Liver (tissue), 3 donors: ENCODE results near the gene CELSR1.

Source experiments
- EGR1 ChIP-seq, 2 donors: IDR thresholded peaks; 2 replicates each; pipeline ENCODE4 v1.6.1; 2016 to 2018; ENCODE audit warnings: antibody characterized with exemption in 2 of 2, low read depth in 2 of 2
- FOXA1 ChIP-seq: IDR thresholded peaks from 2 replicates; pipeline ENCODE4 v1.6.1; 2016; ENCODE audit warnings: antibody characterized with exemption
- GABPA ChIP-seq, 2 donors: IDR thresholded peaks in 1 of 2; conservative IDR thresholded peaks in 1 of 2; 2 replicates each; pipeline ENCODE4 v1.6.1; 2016; ENCODE audit warnings: antibody characterized with exemption in 2 of 2, mild to moderate bottlenecking in 1 of 2, moderate library complexity in 1 of 2
- JUND ChIP-seq, 2 donors: IDR thresholded peaks; 2 replicates each; pipeline ENCODE4 v1.6.1; 2016; ENCODE audit warnings: antibody characterized with exemption in 2 of 2
- RAD21 ChIP-seq, 2 donors: IDR thresholded peaks; 2 replicates each; pipeline ENCODE4 v1.6.1; 2016; ENCODE audit warnings: antibody characterized with exemption in 2 of 2, mild to moderate bottlenecking in 2 of 2
- RXRA ChIP-seq, 2 donors: IDR thresholded peaks; 2 replicates each; pipeline ENCODE4 v1.6.1; 2017 to 2018; ENCODE audit warnings: antibody characterized with exemption in 2 of 2, mild to moderate bottlenecking in 1 of 2
- SP1 ChIP-seq: IDR thresholded peaks from 2 replicates; pipeline ENCODE4 v1.6.1; 2018; ENCODE audit warnings: antibody characterized with exemption, mild to moderate bottlenecking
- TAF1 ChIP-seq: conservative IDR thresholded peaks from 2 replicates; pipeline ENCODE4 v1.6.1; 2016; ENCODE audit warnings: antibody characterized with exemption, mild to moderate bottlenecking
- YY1 ChIP-seq: IDR thresholded peaks from 2 replicates; pipeline ENCODE4 v1.6.1; 2016; ENCODE audit warnings: antibody characterized with exemption, mild to moderate bottlenecking
- TF ChIP-seq, protein P1 (sequence below): fragments of 150-350 bp; IDR thresholded peaks from 2 replicates; pipeline ENCODE4 v1.5.1; 2017; ENCODE audit warnings: improper control_type of control experiment, low read depth, low read length; ENCODE audit not compliant: missing input control
- TF ChIP-seq, protein P2 (sequence below): IDR thresholded peaks from 2 replicates; pipeline ENCODE4 v1.6.1; 2016; ENCODE audit warnings: antibody characterized with exemption, mild to moderate bottlenecking
- TF ChIP-seq, protein P3 (sequence below): IDR thresholded peaks from 2 replicates; pipeline ENCODE4 v1.6.1; 2016; ENCODE audit warnings: antibody characterized with exemption
- TF ChIP-seq, protein P4 (sequence below): IDR thresholded peaks from 2 replicates; pipeline ENCODE4 v1.6.1; 2016; ENCODE audit warnings: antibody characterized with exemption
- TF ChIP-seq, protein P5 (sequence below): IDR thresholded peaks from 2 replicates; pipeline ENCODE4 v1.6.1; 2016; ENCODE audit warnings: antibody characterized with exemption
- donor health status: healthy.
- donor health status: healthy.

DNA sequence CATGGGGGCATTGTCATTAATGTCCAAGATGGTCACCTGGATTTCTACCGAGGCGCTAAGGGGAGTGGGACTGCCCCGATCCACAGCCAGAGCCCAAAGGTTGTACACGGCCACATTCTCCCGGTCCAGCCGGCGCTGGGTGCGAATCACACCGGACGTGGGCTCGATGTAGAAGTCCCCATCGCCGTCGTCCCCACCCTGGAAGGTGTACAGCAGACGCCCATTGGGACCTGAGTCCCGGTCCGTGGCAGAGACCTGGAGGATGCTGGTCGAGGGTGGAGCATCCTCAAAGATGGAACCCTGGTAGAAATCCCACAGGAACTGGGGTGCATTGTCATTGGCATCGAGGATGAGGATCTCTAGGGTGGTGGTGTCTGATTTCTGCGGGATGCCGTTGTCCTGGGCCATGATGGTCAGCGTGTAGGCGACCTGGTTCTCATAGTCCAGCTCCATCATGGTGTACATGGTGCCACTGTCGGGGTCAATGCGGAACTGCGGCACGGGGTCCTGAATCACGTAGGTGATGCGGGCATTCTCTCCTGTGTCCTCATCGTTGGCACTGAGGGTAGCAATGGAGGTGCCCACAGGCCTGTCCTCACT lies 3.1 kb downstream of the CELSR1 start:
- TF ChIP-seq, protein P1, sequence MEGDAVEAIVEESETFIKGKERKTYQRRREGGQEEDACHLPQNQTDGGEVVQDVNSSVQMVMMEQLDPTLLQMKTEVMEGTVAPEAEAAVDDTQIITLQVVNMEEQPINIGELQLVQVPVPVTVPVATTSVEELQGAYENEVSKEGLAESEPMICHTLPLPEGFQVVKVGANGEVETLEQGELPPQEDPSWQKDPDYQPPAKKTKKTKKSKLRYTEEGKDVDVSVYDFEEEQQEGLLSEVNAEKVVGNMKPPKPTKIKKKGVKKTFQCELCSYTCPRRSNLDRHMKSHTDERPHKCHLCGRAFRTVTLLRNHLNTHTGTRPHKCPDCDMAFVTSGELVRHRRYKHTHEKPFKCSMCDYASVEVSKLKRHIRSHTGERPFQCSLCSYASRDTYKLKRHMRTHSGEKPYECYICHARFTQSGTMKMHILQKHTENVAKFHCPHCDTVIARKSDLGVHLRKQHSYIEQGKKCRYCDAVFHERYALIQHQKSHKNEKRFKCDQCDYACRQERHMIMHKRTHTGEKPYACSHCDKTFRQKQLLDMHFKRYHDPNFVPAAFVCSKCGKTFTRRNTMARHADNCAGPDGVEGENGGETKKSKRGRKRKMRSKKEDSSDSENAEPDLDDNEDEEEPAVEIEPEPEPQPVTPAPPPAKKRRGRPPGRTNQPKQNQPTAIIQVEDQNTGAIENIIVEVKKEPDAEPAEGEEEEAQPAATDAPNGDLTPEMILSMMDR = no peak
- TF ChIP-seq RXRA (IDR thresholded peaks at IDR 0.05) = no peak
- no peak for TF ChIP-seq TAF1
- TF ChIP-seq JUND (IDR thresholded peaks at IDR 0.05) = no peak
- no peak for TF ChIP-seq YY1
- TF ChIP-seq, protein P2, sequence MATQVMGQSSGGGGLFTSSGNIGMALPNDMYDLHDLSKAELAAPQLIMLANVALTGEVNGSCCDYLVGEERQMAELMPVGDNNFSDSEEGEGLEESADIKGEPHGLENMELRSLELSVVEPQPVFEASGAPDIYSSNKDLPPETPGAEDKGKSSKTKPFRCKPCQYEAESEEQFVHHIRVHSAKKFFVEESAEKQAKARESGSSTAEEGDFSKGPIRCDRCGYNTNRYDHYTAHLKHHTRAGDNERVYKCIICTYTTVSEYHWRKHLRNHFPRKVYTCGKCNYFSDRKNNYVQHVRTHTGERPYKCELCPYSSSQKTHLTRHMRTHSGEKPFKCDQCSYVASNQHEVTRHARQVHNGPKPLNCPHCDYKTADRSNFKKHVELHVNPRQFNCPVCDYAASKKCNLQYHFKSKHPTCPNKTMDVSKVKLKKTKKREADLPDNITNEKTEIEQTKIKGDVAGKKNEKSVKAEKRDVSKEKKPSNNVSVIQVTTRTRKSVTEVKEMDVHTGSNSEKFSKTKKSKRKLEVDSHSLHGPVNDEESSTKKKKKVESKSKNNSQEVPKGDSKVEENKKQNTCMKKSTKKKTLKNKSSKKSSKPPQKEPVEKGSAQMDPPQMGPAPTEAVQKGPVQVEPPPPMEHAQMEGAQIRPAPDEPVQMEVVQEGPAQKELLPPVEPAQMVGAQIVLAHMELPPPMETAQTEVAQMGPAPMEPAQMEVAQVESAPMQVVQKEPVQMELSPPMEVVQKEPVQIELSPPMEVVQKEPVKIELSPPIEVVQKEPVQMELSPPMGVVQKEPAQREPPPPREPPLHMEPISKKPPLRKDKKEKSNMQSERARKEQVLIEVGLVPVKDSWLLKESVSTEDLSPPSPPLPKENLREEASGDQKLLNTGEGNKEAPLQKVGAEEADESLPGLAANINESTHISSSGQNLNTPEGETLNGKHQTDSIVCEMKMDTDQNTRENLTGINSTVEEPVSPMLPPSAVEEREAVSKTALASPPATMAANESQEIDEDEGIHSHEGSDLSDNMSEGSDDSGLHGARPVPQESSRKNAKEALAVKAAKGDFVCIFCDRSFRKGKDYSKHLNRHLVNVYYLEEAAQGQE = no peak
- TF ChIP-seq, protein P3, sequence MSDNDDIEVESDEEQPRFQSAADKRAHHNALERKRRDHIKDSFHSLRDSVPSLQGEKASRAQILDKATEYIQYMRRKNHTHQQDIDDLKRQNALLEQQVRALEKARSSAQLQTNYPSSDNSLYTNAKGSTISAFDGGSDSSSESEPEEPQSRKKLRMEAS = no peak
- TF ChIP-seq RAD21 (IDR thresholded peaks at IDR 0.05) = no peak
- TF ChIP-seq SP1 = no peak
- no peak for TF ChIP-seq EGR1 (IDR thresholded peaks at IDR 0.05; ENCODE audit: low read depth in 2 of 2)
- TF ChIP-seq, protein P4, sequence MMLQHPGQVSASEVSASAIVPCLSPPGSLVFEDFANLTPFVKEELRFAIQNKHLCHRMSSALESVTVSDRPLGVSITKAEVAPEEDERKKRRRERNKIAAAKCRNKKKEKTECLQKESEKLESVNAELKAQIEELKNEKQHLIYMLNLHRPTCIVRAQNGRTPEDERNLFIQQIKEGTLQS = no peak
- TF ChIP-seq GABPA (IDR thresholded peaks at IDR 0.05 in 1 of 2, conservative IDR thresholded peaks at IDR 0.05 in 1 of 2) = no peak
- no peak for TF ChIP-seq FOXA1
- TF ChIP-seq, protein P5, sequence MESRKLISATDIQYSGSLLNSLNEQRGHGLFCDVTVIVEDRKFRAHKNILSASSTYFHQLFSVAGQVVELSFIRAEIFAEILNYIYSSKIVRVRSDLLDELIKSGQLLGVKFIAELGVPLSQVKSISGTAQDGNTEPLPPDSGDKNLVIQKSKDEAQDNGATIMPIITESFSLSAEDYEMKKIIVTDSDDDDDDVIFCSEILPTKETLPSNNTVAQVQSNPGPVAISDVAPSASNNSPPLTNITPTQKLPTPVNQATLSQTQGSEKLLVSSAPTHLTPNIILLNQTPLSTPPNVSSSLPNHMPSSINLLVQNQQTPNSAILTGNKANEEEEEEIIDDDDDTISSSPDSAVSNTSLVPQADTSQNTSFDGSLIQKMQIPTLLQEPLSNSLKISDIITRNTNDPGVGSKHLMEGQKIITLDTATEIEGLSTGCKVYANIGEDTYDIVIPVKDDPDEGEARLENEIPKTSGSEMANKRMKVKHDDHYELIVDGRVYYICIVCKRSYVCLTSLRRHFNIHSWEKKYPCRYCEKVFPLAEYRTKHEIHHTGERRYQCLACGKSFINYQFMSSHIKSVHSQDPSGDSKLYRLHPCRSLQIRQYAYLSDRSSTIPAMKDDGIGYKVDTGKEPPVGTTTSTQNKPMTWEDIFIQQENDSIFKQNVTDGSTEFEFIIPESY = no peak
